ENCODE measurements around the gene TMEM33. TPM values are rescaled to one million over a fixed set of nuclear protein-coding genes. Genes with fewer than 3 reads are reported as not detected.

The TMEM33 gene
- total RNA-seq, 1 experiment from 2014 or later: 48.1 TPM

- H3K27ac ChIP-seq (ENCODE audit: low read length): no peak overlapping the region
- no peaks in the 10 kb centered on the region for H3K27me3 ChIP-seq (ENCODE audit: control insufficient read depth, insufficient read depth, low read length)
- in situ Hi-C loops (cut with HindIII; ENCODE audit: low pct_unique_long_range_greater_than_20kb, low sequenced_read_pairs) (no loop called here), intact Hi-C loops (cut with micrococcal nuclease; ENCODE audit: unreplicated experiment) (no loop called here)
- no peaks in the 10 kb centered on the region for H3K9me3 ChIP-seq (ENCODE audit: control insufficient read depth, insufficient read depth, low read depth, low read length)
- no TSS peak for BruUV-seq (replicated peaks)
- no peak for DNase-seq (ENCODE audit: low read depth, low spot score)
- ATAC-seq: no peak
- ChIA-PET POLR2A (no interaction called here), CTCF (no interaction called here)
- TF ChIP-seq CTCF (IDR thresholded peaks at IDR 0.05) (no peak), SIN3A (IDR thresholded peaks at IDR 0.05; ENCODE audit: borderline replicate concordance, insufficient read depth, low read depth, low read length) (no peak), POLR2AphosphoS5 (IDR thresholded peaks at IDR 0.05; ENCODE audit: low read depth, low read length) (no peak), TCF7L2 (IDR thresholded peaks at IDR 0.05; ENCODE audit: low read depth, low read length) (no peak)
- H3K36me3 ChIP-seq (ENCODE audit: control insufficient read depth, insufficient read depth, low read length): peaks cover 13% of the 10 kb centered on the region
- no peak overlapping the region for H3K4me3 ChIP-seq (ENCODE audit: low read depth in 2 of 2, low read length in 2 of 2)
- no peaks in the 10 kb centered on the region for H3K4me1 ChIP-seq (ENCODE audit: control insufficient read depth, insufficient read depth, low read length)
Measured at GRCh38 chr4:41944089-41944488, 8.9 kb downstream of the TMEM33 start.

- DNase-seq (ENCODE audit: low read depth, low spot score): no peak
- POLR2A ChIA-PET: no interaction called here
Measured at GRCh38 chr4:41949531-41949930, 14.3 kb downstream of the TMEM33 start.

More at GRCh38 chr4:41949531-41949930, 14.3 kb downstream of the TMEM33 start:
- intact Hi-C loops (cut with micrococcal nuclease; ENCODE audit: unreplicated experiment): no loop called here
- Histone ChIP-seq H3K4me3 (ENCODE audit: low read depth in 2 of 2, low read length in 2 of 2) (no peak overlapping the region), H3K36me3 (ENCODE audit: control insufficient read depth, insufficient read depth, low read length) (peaks cover 13% of the 10 kb centered on the region), H3K9me3 (ENCODE audit: control insufficient read depth, insufficient read depth, low read depth, low read length) (no peaks in the 10 kb centered on the region), H3K27ac (ENCODE audit: low read length) (no peak overlapping the region), H3K4me1 (ENCODE audit: control insufficient read depth, insufficient read depth, low read length) (no peaks in the 10 kb centered on the region), H3K27me3 (ENCODE audit: control insufficient read depth, insufficient read depth, low read length) (no peaks in the 10 kb centered on the region)
- CTCF ChIA-PET: no interaction called here
- no peak for TF ChIP-seq TCF7L2 (IDR thresholded peaks at IDR 0.05; ENCODE audit: low read depth, low read length)
- no peak for TF ChIP-seq REST (IDR thresholded peaks at IDR 0.05; ENCODE audit: insufficient read depth in 1 of 2, low read depth in 2 of 2, low read length in 1 of 2)
- TF ChIP-seq POLR2AphosphoS5 (IDR thresholded peaks at IDR 0.05; ENCODE audit: low read depth, low read length): no peak
- no peak for ATAC-seq
- no TSS peak for BruUV-seq (replicated peaks)
- in situ Hi-C loops (cut with HindIII; ENCODE audit: low pct_unique_long_range_greater_than_20kb, low sequenced_read_pairs): no loop called here

Data from Panc1 (cell line).